ENCODE results near the gene AHDC1. TPM values are rescaled to one million over a fixed set of nuclear protein-coding genes. Genes with fewer than 3 reads are reported as not detected.

AHDC1 gene
- total and polyA plus RNA-seq, 9 of the 15 experiments (the other 6 are each of a cell fraction or from before 2014, with no cell fraction given), result 0.21 to 36.4 (median 4.7) TPM

- peak; percentile 45; the same call in 1 of the 2 replicates for TF ChIP-seq ZNF407 (IDR thresholded peaks at IDR 0.05; ENCODE audit: low read depth)
- TF ChIP-seq MBD1 (CRISPR knock-in tag; IDR thresholded peaks at IDR 0.05), result no peak
- TF ChIP-seq MAX (CRISPR knock-in tag; IDR thresholded peaks at IDR 0.05), result peak; percentile 85
- peak; percentile 97; the same call in 1 of the 2 replicates for TF ChIP-seq HDGF (IDR thresholded peaks at IDR 0.05)
- no peak for TF ChIP-seq E2F8 (IDR thresholded peaks at IDR 0.05; ENCODE audit: low read depth, partially characterized antibody)
- TF ChIP-seq AFF4 (CRISPR knock-in tag; IDR thresholded peaks at IDR 0.05), result no peak; the same call in 1 of the 2 replicates
These were observed 77.2 kb downstream of the AHDC1 start (continued) for GRCh38 chr1:27526569-27527222.

Data from K562 (cell line).